NB4 (cell line): ENCODE data around the gene CTSD.

Experiments
- DNase-seq: peaks from one replicate; pipeline ENCODE4 v3.0.0; 2010; ENCODE audit warnings: low read depth
- H3K4me3 ChIP-seq: one replicate; pipeline ENCODE4 v1.5.1; 2011; ENCODE audit warnings: mild to moderate bottlenecking, low read depth, low read length, moderate library complexity
- CTCF ChIP-seq: IDR thresholded peaks from one replicate; pipeline ENCODE4 v1.5.1; 2012; ENCODE audit warnings: low read depth, low read length
- MAX ChIP-seq: IDR thresholded peaks from 2 replicates; pipeline ENCODE4 v1.6.1; 2011; ENCODE audit warnings: low read depth, low read length
- MYC ChIP-seq: IDR thresholded peaks from 2 replicates; pipeline ENCODE4 v1.6.1; 2011; ENCODE audit warnings: low read depth, low read length
- POLR2A ChIP-seq: IDR thresholded peaks from 2 replicates; pipeline ENCODE4 v1.6.1; 2011; ENCODE audit warnings: mild to moderate bottlenecking; ENCODE audit not compliant: insufficient read length; ENCODE audit errors: extremely low read depth

CTSD gene

GRCh38 chr11:1779034-1779805 is 15.5 kb upstream of the CTSD start:
- no peak overlapping the region for H3K4me3 ChIP-seq
- TF ChIP-seq CTCF = no peak
- TF ChIP-seq MYC = no peak
- no peak for TF ChIP-seq POLR2A
- no peak for TF ChIP-seq MAX
- DNase-seq = no peak

- peak; percentile 58 for DNase-seq
- H3K4me3 ChIP-seq = no peak overlapping the region
- TF ChIP-seq POLR2A (no peak), MYC (no peak), MAX (no peak; the same call in 1 of the 2 replicates), CTCF (no peak)
Measured at GRCh38 chr11:1778141-1778911, 14.6 kb upstream of the CTSD start.

GRCh38 chr11:1777737-1778136 is 14.0 kb upstream of the CTSD start:
- no peak for TF ChIP-seq POLR2A
- TF ChIP-seq CTCF = no peak
- TF ChIP-seq MYC = no peak; the same call in 1 of the 2 replicates
- no peak for TF ChIP-seq MAX
- no peak overlapping the region for H3K4me3 ChIP-seq
- DNase-seq = peak; percentile 83

- DNase-seq = no peak
- H3K4me3 ChIP-seq = no peak overlapping the region
- TF ChIP-seq CTCF (no peak), MAX (no peak), MYC (no peak), POLR2A (no peak)
Measured at GRCh38 chr11:1776944-1777715, 13.4 kb upstream of the CTSD start.

- no peak for TF ChIP-seq POLR2A
- no peak for TF ChIP-seq MAX
- no peak for TF ChIP-seq MYC
- TF ChIP-seq CTCF = no peak
- no peak overlapping the region for H3K4me3 ChIP-seq
- no peak for DNase-seq
Measured at GRCh38 chr11:1776331-1776851, 12.7 kb upstream of the CTSD start.
